Measurements from ENCODE around the gene EFHD2.
"Not testable (repeated sequence)": the region's sequence is repeated elsewhere in the genome, so short reads cannot be mapped to it uniquely, and the experiment has no call there.

EFHD2 gene

GRCh38 chr1:15409388-15410222 lies at the start of gene EFHD2:
TSS of gene EFHD2 (plus strand) at chr1:15409888. CDS start at chr1:15409972, 84 bp downstream.
- DNase-seq (ENCODE audit: low read depth), result no peak

- no peak for DNase-seq (ENCODE audit: low read depth)
Measured at GRCh38 chr1:15360700-15361099, 49.0 kb upstream of the EFHD2 start.

- no peak for DNase-seq (ENCODE audit: low read depth)
Measured at GRCh38 chr1:15362096-15362736, 47.5 kb upstream of the EFHD2 start.

GRCh38 chr1:15362737-15363128 lies 47.0 kb upstream of the EFHD2 start:
- no peak for DNase-seq (ENCODE audit: low read depth)

GRCh38 chr1:15364740-15365139 lies 44.9 kb upstream of the EFHD2 start:
- DNase-seq (ENCODE audit: low read depth), result no peak

GRCh38 chr1:15368888-15369287 lies 40.8 kb upstream of the EFHD2 start:
- no peak for DNase-seq (ENCODE audit: low read depth)

- no peak for DNase-seq (ENCODE audit: low read depth)
Measured at GRCh38 chr1:15370268-15370667, 39.4 kb upstream of the EFHD2 start.

- DNase-seq (ENCODE audit: low read depth), result no peak
Measured at GRCh38 chr1:15370781-15371520, 38.7 kb upstream of the EFHD2 start.

GRCh38 chr1:15371610-15372545 lies 37.8 kb upstream of the EFHD2 start:
- DNase-seq (ENCODE audit: low read depth), result no peak

GRCh38 chr1:15378729-15379128 lies 31.0 kb upstream of the EFHD2 start:
- DNase-seq (ENCODE audit: low read depth), result no peak

GRCh38 chr1:15379151-15379550 lies 30.5 kb upstream of the EFHD2 start:
- DNase-seq (ENCODE audit: low read depth), result not testable (repeated sequence)

- DNase-seq (ENCODE audit: low read depth), result no peak
Measured at GRCh38 chr1:15380601-15381508, 28.8 kb upstream of the EFHD2 start.

- DNase-seq (ENCODE audit: low read depth), result no peak
Measured at GRCh38 chr1:15381805-15382204, 27.9 kb upstream of the EFHD2 start.

- DNase-seq (ENCODE audit: low read depth), result no peak
Measured at GRCh38 chr1:15382601-15383518, 26.8 kb upstream of the EFHD2 start.

- no peak for DNase-seq (ENCODE audit: low read depth)
Measured at GRCh38 chr1:15383810-15384209, 25.9 kb upstream of the EFHD2 start.

- DNase-seq (ENCODE audit: low read depth), result no peak
Measured at GRCh38 chr1:15384301-15384901, 25.3 kb upstream of the EFHD2 start.

- DNase-seq (ENCODE audit: low read depth), result no peak
Measured at GRCh38 chr1:15385420-15385819, 24.3 kb upstream of the EFHD2 start.

- no peak for DNase-seq (ENCODE audit: low read depth)
Measured at GRCh38 chr1:15386164-15386749, 23.4 kb upstream of the EFHD2 start.
